ENCODE results near the gene APBA1.

APBA1 gene

DNA sequence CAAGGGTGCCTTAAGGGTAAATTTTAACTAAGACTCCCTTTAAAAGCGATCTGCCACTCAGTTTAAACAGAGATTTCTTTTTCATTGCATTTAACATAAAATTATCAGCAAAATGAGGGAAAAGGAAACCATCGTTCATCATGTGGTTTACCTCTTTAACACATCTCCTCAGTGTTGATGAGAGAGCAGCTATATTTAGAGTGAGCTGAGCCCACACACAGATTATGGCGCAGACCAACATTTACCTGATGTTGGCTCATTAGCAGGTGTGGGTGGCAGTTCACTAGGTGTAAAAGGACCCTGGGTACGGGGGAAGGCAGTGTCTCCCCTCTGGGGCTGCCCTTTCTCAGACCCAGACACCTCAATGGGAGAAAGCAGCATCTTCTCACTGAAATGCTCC is 197.3 kb downstream of the APBA1 start:
- H3K27me3 ChIP-seq (ENCODE audit: insufficient read depth, poor library complexity, severe bottlenecking) = no peaks in the 10 kb centered on the region
- no peak for DNase-seq (ENCODE audit: low read depth in 1 of 2, low spot score in 1 of 2)
- no peak overlapping the region for H3K27ac ChIP-seq (replicated peaks)
- TF ChIP-seq POLR2AphosphoS5 (IDR thresholded peaks at IDR 0.05; ENCODE audit: low read depth) (no peak), SPI1 (IDR thresholded peaks at IDR 0.05; ENCODE audit: borderline replicate concordance, low read depth) (no peak), GABPA (IDR thresholded peaks at IDR 0.05; ENCODE audit: low read depth) (no peak)
- TF ChIP-seq, protein P1, sequence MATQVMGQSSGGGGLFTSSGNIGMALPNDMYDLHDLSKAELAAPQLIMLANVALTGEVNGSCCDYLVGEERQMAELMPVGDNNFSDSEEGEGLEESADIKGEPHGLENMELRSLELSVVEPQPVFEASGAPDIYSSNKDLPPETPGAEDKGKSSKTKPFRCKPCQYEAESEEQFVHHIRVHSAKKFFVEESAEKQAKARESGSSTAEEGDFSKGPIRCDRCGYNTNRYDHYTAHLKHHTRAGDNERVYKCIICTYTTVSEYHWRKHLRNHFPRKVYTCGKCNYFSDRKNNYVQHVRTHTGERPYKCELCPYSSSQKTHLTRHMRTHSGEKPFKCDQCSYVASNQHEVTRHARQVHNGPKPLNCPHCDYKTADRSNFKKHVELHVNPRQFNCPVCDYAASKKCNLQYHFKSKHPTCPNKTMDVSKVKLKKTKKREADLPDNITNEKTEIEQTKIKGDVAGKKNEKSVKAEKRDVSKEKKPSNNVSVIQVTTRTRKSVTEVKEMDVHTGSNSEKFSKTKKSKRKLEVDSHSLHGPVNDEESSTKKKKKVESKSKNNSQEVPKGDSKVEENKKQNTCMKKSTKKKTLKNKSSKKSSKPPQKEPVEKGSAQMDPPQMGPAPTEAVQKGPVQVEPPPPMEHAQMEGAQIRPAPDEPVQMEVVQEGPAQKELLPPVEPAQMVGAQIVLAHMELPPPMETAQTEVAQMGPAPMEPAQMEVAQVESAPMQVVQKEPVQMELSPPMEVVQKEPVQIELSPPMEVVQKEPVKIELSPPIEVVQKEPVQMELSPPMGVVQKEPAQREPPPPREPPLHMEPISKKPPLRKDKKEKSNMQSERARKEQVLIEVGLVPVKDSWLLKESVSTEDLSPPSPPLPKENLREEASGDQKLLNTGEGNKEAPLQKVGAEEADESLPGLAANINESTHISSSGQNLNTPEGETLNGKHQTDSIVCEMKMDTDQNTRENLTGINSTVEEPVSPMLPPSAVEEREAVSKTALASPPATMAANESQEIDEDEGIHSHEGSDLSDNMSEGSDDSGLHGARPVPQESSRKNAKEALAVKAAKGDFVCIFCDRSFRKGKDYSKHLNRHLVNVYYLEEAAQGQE (IDR thresholded peaks at IDR 0.05; ENCODE audit: insufficient replicate concordance, low read depth) = no peak
- H3K4me3 ChIP-seq (replicated peaks; ENCODE audit: insufficient read depth, low read length) = no peak overlapping the region

DNA sequence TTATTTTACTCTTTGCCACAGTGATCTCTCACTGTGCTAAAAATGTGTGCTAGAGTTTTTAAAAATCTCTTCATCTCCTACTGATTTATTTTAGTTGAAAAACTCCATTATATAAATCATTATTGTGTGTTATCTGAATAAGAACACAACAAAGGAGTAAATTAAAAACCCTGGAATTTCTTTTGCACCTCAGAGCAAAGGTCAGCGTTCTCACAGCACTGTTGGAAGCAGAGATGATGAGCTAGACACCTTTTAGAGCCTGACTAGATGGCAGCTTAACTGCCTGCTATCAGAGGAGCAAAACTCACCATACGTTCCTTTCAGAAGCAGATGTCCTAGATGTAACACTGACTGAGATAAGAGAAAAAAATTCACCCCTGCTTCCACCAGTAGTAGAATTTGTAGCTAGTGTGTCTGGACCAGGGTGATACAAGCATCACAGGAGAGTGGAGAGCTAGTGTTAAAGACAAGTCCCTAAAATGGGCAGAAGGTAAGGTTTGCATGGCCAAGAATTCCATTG is 200.0 kb downstream of the APBA1 start:
- no peak overlapping the region for H3K4me3 ChIP-seq (replicated peaks; ENCODE audit: insufficient read depth, low read length)
- no peak overlapping the region for H3K27ac ChIP-seq (replicated peaks)
- no peaks in the 10 kb centered on the region for H3K27me3 ChIP-seq (ENCODE audit: insufficient read depth, poor library complexity, severe bottlenecking)
- no peak for TF ChIP-seq SPI1 (IDR thresholded peaks at IDR 0.05; ENCODE audit: borderline replicate concordance, low read depth)
- no peak for TF ChIP-seq GABPA (IDR thresholded peaks at IDR 0.05; ENCODE audit: low read depth)
- TF ChIP-seq, protein P2, sequence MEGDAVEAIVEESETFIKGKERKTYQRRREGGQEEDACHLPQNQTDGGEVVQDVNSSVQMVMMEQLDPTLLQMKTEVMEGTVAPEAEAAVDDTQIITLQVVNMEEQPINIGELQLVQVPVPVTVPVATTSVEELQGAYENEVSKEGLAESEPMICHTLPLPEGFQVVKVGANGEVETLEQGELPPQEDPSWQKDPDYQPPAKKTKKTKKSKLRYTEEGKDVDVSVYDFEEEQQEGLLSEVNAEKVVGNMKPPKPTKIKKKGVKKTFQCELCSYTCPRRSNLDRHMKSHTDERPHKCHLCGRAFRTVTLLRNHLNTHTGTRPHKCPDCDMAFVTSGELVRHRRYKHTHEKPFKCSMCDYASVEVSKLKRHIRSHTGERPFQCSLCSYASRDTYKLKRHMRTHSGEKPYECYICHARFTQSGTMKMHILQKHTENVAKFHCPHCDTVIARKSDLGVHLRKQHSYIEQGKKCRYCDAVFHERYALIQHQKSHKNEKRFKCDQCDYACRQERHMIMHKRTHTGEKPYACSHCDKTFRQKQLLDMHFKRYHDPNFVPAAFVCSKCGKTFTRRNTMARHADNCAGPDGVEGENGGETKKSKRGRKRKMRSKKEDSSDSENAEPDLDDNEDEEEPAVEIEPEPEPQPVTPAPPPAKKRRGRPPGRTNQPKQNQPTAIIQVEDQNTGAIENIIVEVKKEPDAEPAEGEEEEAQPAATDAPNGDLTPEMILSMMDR (IDR thresholded peaks at IDR 0.05; ENCODE audit: insufficient read depth, low read length) = no peak
- TF ChIP-seq POLR2AphosphoS5 (IDR thresholded peaks at IDR 0.05; ENCODE audit: low read depth) = no peak
- TF ChIP-seq, protein P1 (IDR thresholded peaks at IDR 0.05; ENCODE audit: insufficient replicate concordance, low read depth) = no peak
- no peak for DNase-seq (ENCODE audit: low read depth in 1 of 2, low spot score in 1 of 2)

DNA sequence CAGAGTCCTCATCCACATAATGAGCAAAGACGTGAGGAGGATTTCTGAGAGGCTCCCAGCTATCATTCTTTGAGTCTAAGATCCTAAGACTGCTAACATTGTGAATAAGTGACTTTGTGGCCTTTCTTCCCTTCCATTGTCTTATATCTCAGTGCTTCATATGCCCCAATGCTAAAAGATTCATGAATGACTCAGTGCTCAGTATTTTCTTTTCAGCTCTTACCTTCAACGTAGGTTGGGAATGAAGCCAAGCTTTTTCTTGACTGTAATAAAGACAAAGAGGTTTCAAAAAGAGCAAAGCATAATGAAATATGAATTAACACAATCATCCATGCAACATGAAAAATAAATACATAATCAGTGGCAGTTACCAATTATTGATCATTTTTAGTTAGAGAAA is 200.7 kb downstream of the APBA1 start:
- no peak overlapping the region for H3K4me3 ChIP-seq (replicated peaks; ENCODE audit: insufficient read depth, low read length)
- DNase-seq (ENCODE audit: low read depth in 1 of 2, low spot score in 1 of 2) = no peak
- TF ChIP-seq, protein P2 (IDR thresholded peaks at IDR 0.05; ENCODE audit: insufficient read depth, low read length) = no peak
- no peak for TF ChIP-seq GABPA (IDR thresholded peaks at IDR 0.05; ENCODE audit: low read depth)
- TF ChIP-seq, protein P1 (IDR thresholded peaks at IDR 0.05; ENCODE audit: insufficient replicate concordance, low read depth) = no peak
- TF ChIP-seq POLR2AphosphoS5 (IDR thresholded peaks at IDR 0.05; ENCODE audit: low read depth) = no peak
- TF ChIP-seq SPI1 (IDR thresholded peaks at IDR 0.05; ENCODE audit: borderline replicate concordance, low read depth) = no peak
- H3K27me3 ChIP-seq (ENCODE audit: insufficient read depth, poor library complexity, severe bottlenecking) = no peaks in the 10 kb centered on the region
- no peak overlapping the region for H3K27ac ChIP-seq (replicated peaks)
